K562 (cell line): Measurements from ENCODE around the gene SLCO3A1. TPM values are rescaled to one million over a fixed set of nuclear protein-coding genes. Genes with fewer than 3 reads are reported as not detected.

Experiments
- ATAC-seq: fragments of 200-7000 bp; cut with Tn5 transposase; 3 replicates; pipeline ENCODE4 v1.9.1; 2020; ENCODE audit warnings: moderate library complexity
- BruUV-seq: library from RNA; stranded (reverse); fragments of 400-500 nt; replicated peaks from 2 replicates; lab custom pipeline; 2021; lab: Mats Ljungman, UMichigan
- CTCF ChIA-PET: fragments of 300-600 bp; formaldehyde crosslinking; extraction: SDS; loops from one replicate; lab custom pipeline; 2021; ENCODE audit warnings: low intra/inter-chr PET ratio; lab: Yijun Ruan, JAX
- POLR2A ChIA-PET: fragments of 300-600, 350-650 bp; sonication (Branson Sonifier 250); formaldehyde crosslinking; extraction: SDS; loops from one replicate; lab custom pipeline; 2021; ENCODE audit warnings: antibody characterized with exemption, inconsistent platforms; lab: Yijun Ruan, JAX
- DNase-seq, 4 experiments: peaks; one replicate each; pipeline versions ENCODE4 v3.0.0 to v3.0.0-alpha.2; 2011 to 2018; ENCODE audit warnings: low spot score in 3 of 4, mixed read lengths in 3 of 4; ENCODE audit errors: extremely low read depth in 1 of 4
- FAIRE-seq: peaks from 2 replicates; lab custom pipeline; 2011; peaks lifted over from hg19 to GRCh38; lab: Jason Lieb, UNC
- H2AFZ ChIP-seq: 2 replicates; pipeline ENCODE4 v1.6.0; 2011; ENCODE audit warnings: low read depth, low read length, control low read depth, inconsistent platforms
- H3K27ac ChIP-seq: fragments of 200-600 bp; 3 replicates; pipeline ENCODE4 v1.8.0; 2011; ENCODE audit warnings: low read depth, mild to moderate bottlenecking, control low read depth, inconsistent platforms, low read length, moderate library complexity, mixed read lengths; ENCODE audit errors: extremely low read depth
- H3K27me3 ChIP-seq, 2 experiments: fragments of 300-600 bp in 1 of 2; 2 replicates in 1 of 2; 3 replicates in 1 of 2; pipeline versions ENCODE4 v1.6.0 to v1.8.0; 2011; ENCODE audit warnings: inconsistent platforms in 2 of 2, low read length in 2 of 2, mild to moderate bottlenecking in 1 of 2, mixed read lengths in 1 of 2, moderate library complexity in 1 of 2; ENCODE audit not compliant: control insufficient read depth in 2 of 2, insufficient read depth in 2 of 2
- H3K36me3 ChIP-seq: fragments of 300-600 bp; 3 replicates; pipeline ENCODE4 v1.8.0; 2011; ENCODE audit warnings: mild to moderate bottlenecking, low read length, inconsistent platforms; ENCODE audit not compliant: control insufficient read depth, insufficient read depth
- H3K4me1 ChIP-seq, 2 experiments: fragments of 200-600 bp in 1 of 2; replicated peaks in 1 of 2; 2 replicates in 1 of 2; 3 replicates in 1 of 2; pipeline versions ENCODE4 v1.5.1 to v1.8.0; 2011; ENCODE audit warnings: inconsistent platforms in 2 of 2, low read length in 2 of 2, mild to moderate bottlenecking in 1 of 2, mixed read lengths in 1 of 2, moderate library complexity in 1 of 2; ENCODE audit not compliant: control insufficient read depth in 2 of 2, insufficient read depth in 2 of 2
- H3K4me2 ChIP-seq: 2 replicates; pipeline ENCODE4 v1.6.1; 2011; ENCODE audit warnings: low read length, control low read depth, inconsistent platforms, mixed read lengths; ENCODE audit not compliant: insufficient read depth
- H3K4me3 ChIP-seq: fragments of 200-600 bp; sonication (generic), shearing (Covaris generic); 2 replicates; pipeline ENCODE4 v1.5.1; 2016; ENCODE audit warnings: control low read depth, inconsistent platforms
- H3K79me2 ChIP-seq: fragments of 200-600 bp; 3 replicates; pipeline ENCODE4 v1.8.0; 2011; ENCODE audit warnings: low read length, inconsistent platforms; ENCODE audit not compliant: control insufficient read depth, insufficient read depth
- H3K9ac ChIP-seq, 2 experiments: 2 replicates each; pipeline versions ENCODE4 v1.6.0 to v1.6.1; 2011; ENCODE audit warnings: low read depth in 2 of 2, low read length in 2 of 2, control low read depth in 1 of 2, inconsistent platforms in 1 of 2, mild to moderate bottlenecking in 1 of 2, mixed read lengths in 1 of 2; ENCODE audit not compliant: insufficient read depth in 1 of 2
- H3K9me1 ChIP-seq: one replicate; pipeline ENCODE4 v1.6.0; 2011; ENCODE audit warnings: inconsistent platforms, mild to moderate bottlenecking, low read length, moderate library complexity; ENCODE audit not compliant: control insufficient read depth, insufficient read depth
- H3K9me3 ChIP-seq: replicated peaks from 2 replicates; pipeline ENCODE4 v1.5.1; 2011; ENCODE audit warnings: low read depth, low read length, inconsistent platforms; ENCODE audit not compliant: control insufficient read depth, insufficient read depth
- H4K20me1 ChIP-seq: replicated peaks from 2 replicates; pipeline ENCODE4 v1.6.1; 2011; ENCODE audit warnings: low read length, inconsistent platforms, mixed read lengths; ENCODE audit not compliant: control insufficient read depth, insufficient read depth
- FOXM1 ChIP-seq, 2 experiments: fragments of 450-650 bp in 1 of 2; sonication (generic) in 1 of 2; formaldehyde crosslinking in 1 of 2; IDR thresholded peaks; 2 replicates each; pipeline versions ENCODE4 v1.6.1 to v1.9.0; 2017 to 2022; ENCODE audit warnings: low read depth in 2 of 2, mild to moderate bottlenecking in 2 of 2, missing genetic modification reagents in 1 of 2, moderate library complexity in 1 of 2
- MNT ChIP-seq, 2 experiments: fragments of 450-650 bp; conservative IDR thresholded peaks; 2 replicates each; pipeline ENCODE4 v1.6.1; 2017; ENCODE audit warnings: mild to moderate bottlenecking in 2 of 2, moderate library complexity in 2 of 2
- REST ChIP-seq, 2 experiments: fragments of 450-650 bp; formaldehyde crosslinking in 1 of 2; IDR thresholded peaks; 2 replicates each; pipeline versions ENCODE4 v1.4.0 to v1.6.1; 2014 to 2020; ENCODE audit warnings: mild to moderate bottlenecking in 2 of 2, borderline replicate concordance in 1 of 2, low read depth in 1 of 2
- WGBS: fragments of 100-300 bp; shearing (Covaris generic); methylation state at CpG from one replicate; pipeline ENCODE4 v1.1.6; 2016; ENCODE audit warnings: low coverage, mixed read lengths; ENCODE audit not compliant: insufficient coverage; ENCODE audit errors: missing lambda C conversion rate; 5-methylcytosine and 5-hydroxymethylcytosine counted together
- in situ Hi-C: fragments of 300-500 bp; cut with MboI; formaldehyde crosslinking; loops from 4 replicates; pipeline ENCODE4 v1.15.0; 2018; ENCODE audit warnings: inconsistent platforms, mixed read lengths
- intact Hi-C: fragments of 100-400 bp; cut with micrococcal nuclease; formaldehyde crosslinking; loops from 2 replicates; pipeline ENCODE4 v1.14.2; 2022
- polyA plus RNA-seq, 8 experiments: library from polyadenylated mRNA; depleted of rRNA in 4 of 8; stranded (reverse) in 5 of 8; unstranded in 3 of 8; fragments of >200 nt; fragmentation: Nextera tagmentation in 2 of 8; fragmentation: Illumina TruSeq in 1 of 8; extraction: Ambion mirVana in 2 of 8; extraction: Trizol in 1 of 8; gene quantifications; 2 replicates each; pipeline versions ENCODE4 v1.2.1 to v1.2.3, GENCODE V29; 2011 to 2014; ENCODE audit warnings: inconsistent platforms in 1 of 8, missing spikeins in 1 of 8
- total RNA-seq, 7 experiments: library from RNA; depleted of rRNA in 6 of 7; stranded (reverse); fragments of >200 nt in 6 of 7; fragmentation: Illumina TruSeq in 2 of 7; extraction: Trizol in 2 of 7; gene quantifications; 2 replicates each; pipeline versions ENCODE4 v1.2.1 to v1.2.3, GENCODE V29; 2011 to 2021; ENCODE audit warnings: low replicate concordance in 1 of 7
- TF ChIP-seq, protein P1 (sequence below): IDR thresholded peaks from 2 replicates; pipeline ENCODE4 v1.6.1; 2011; ENCODE audit not compliant: insufficient read length; ENCODE audit errors: extremely low read depth

Gene SLCO3A1
- total and polyA plus RNA-seq, 9 of the 15 experiments (the other 6 are each of a cell fraction or from before 2014, with no cell fraction given), result 0.01 to 0.84 (median 0.06) TPM; not detected in 3

GRCh38 chr15:91916051-91916450 lies 62.5 kb downstream of the SLCO3A1 start:
- TF ChIP-seq REST (IDR thresholded peaks at IDR 0.05; ENCODE audit: borderline replicate concordance), result no peak
- no peak for TF ChIP-seq REST (CRISPR knock-in tag; IDR thresholded peaks at IDR 0.05; ENCODE audit: low read depth)
- TF ChIP-seq MNT (conservative IDR thresholded peaks at IDR 0.05), result no peak
- TF ChIP-seq, protein P1, sequence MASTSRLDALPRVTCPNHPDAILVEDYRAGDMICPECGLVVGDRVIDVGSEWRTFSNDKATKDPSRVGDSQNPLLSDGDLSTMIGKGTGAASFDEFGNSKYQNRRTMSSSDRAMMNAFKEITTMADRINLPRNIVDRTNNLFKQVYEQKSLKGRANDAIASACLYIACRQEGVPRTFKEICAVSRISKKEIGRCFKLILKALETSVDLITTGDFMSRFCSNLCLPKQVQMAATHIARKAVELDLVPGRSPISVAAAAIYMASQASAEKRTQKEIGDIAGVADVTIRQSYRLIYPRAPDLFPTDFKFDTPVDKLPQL, result no peak
- TF ChIP-seq FOXM1 (IDR thresholded peaks at IDR 0.05; ENCODE audit: low read depth), result no peak
- no peak for TF ChIP-seq FOXM1 (CRISPR knock-in tag; IDR thresholded peaks at IDR 0.05; ENCODE audit: low read depth)
- Histone ChIP-seq H3K4me1 (peaks cover 0 to 4% of the 10 kb centered on the region in 2 experiments; a peak in 1 of 5 replicates), H3K9me3 (no peaks in the 10 kb centered on the region), H3K9me1 (no peaks in the 10 kb centered on the region), H3K79me2 (no peaks in the 10 kb centered on the region), H3K27me3 (peaks cover 14 to 50% of the 10 kb centered on the region in 2 experiments), H3K4me3 (no peak overlapping the region), H2AFZ (no peak overlapping the region), H3K4me2 (no peak overlapping the region), H3K9ac (no peak overlapping the region), H3K27ac (no peak overlapping the region), H3K36me3 (no peaks in the 10 kb centered on the region), H4K20me1 (no peaks in the 10 kb centered on the region)
- DNase-seq (no peak), FAIRE-seq (no peak), ATAC-seq (no peak)
- POLR2A ChIA-PET, result no interaction called here
- no TSS peak for BruUV-seq
- CTCF ChIA-PET, result no interaction called here
- WGBS, result 1% methylated on average over 43 of the region's 48 CpGs
- intact Hi-C loops, result no loop called here
- in situ Hi-C loops, result no loop called here
